Lower leg skin (tissue), 3 donors: ENCODE results near the gene IL17D.

ENCODE experiments used
- POLR2A ChIP-seq, 2 donors: fragments of 450-650 bp; IDR thresholded peaks; one replicate each; pipeline ENCODE4 v1.6.1; 2016 to 2017; ENCODE audit warnings: antibody characterized with exemption in 2 of 2, mild to moderate bottlenecking in 1 of 2, moderate library complexity in 1 of 2
- TF ChIP-seq, protein P1 (sequence below), 3 donors: fragments of 450-650 bp; IDR thresholded peaks; one replicate each; pipeline ENCODE4 v1.5.1; 2016; ENCODE audit warnings: antibody characterized with exemption in 3 of 3, mild to moderate bottlenecking in 3 of 3, moderate library complexity in 2 of 3

DNA sequence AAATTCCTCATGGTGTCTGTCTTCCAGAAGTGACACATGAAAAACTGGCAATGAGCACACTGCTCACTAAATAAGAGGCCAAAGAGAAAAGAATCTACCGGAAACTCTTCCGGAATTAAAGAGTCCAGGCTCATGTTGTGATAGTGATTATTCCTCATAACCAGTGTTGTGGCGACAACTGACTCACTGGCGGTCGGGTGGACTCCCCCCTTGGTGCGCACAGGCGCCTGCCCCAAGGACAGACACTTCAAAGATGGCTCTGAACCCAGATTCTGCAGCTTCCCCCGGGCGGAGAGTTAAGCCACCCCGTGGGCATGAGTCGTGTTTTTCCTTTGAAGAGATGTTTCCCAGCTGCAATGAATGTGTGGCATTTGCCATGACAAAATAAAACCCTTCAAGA lies 10.3 kb downstream of the IL17D start:
- TF ChIP-seq, protein P1, sequence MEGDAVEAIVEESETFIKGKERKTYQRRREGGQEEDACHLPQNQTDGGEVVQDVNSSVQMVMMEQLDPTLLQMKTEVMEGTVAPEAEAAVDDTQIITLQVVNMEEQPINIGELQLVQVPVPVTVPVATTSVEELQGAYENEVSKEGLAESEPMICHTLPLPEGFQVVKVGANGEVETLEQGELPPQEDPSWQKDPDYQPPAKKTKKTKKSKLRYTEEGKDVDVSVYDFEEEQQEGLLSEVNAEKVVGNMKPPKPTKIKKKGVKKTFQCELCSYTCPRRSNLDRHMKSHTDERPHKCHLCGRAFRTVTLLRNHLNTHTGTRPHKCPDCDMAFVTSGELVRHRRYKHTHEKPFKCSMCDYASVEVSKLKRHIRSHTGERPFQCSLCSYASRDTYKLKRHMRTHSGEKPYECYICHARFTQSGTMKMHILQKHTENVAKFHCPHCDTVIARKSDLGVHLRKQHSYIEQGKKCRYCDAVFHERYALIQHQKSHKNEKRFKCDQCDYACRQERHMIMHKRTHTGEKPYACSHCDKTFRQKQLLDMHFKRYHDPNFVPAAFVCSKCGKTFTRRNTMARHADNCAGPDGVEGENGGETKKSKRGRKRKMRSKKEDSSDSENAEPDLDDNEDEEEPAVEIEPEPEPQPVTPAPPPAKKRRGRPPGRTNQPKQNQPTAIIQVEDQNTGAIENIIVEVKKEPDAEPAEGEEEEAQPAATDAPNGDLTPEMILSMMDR (IDR thresholded peaks at IDR 0.05), result no peak
- no peak for TF ChIP-seq POLR2A (IDR thresholded peaks at IDR 0.05)
